GM12878 (cell line): ENCODE results near the gene NKD2.

Experiments
- CTCF ChIP-seq, 3 experiments: IDR thresholded peaks in 2 of 3; conservative IDR thresholded peaks in 1 of 3; 2 replicates each; pipeline ENCODE4 v1.5.1; 2011; ENCODE audit warnings: low read depth in 3 of 3, low read length in 3 of 3, mild to moderate bottlenecking in 3 of 3, control low read depth in 2 of 3, moderate library complexity in 2 of 3, inconsistent platforms in 1 of 3, mixed read lengths in 1 of 3; ENCODE audit not compliant: control insufficient read depth in 2 of 3, insufficient read depth in 1 of 3; ENCODE audit errors: extremely low read depth in 1 of 3
- ESRRA ChIP-seq: IDR thresholded peaks from 2 replicates; pipeline ENCODE4 v1.6.1; 2012; ENCODE audit warnings: mild to moderate bottlenecking, low read length, improper control_type of control experiment
- MTA2 ChIP-seq: fragments of 450-650 bp; IDR thresholded peaks from 2 replicates; pipeline ENCODE4 v1.6.1; 2016; ENCODE audit warnings: low read depth, mild to moderate bottlenecking, moderate library complexity

- TF ChIP-seq ESRRA (no peak), CTCF (IDR thresholded peaks at IDR 0.05 in 2 of 3, conservative IDR thresholded peaks at IDR 0.05 in 1 of 3; ENCODE audit: control insufficient read depth in 2 of 3, extremely low read depth in 1 of 3, insufficient read depth in 1 of 3, low read depth in 3 of 3, low read length in 3 of 3) (peak in 2 of 3 experiments; percentile 13 to 15; a peak in 1 of 6 replicates), MTA2 (no peak)
These were observed 13.8 kb upstream of the NKD2 start for GRCh38 chr5:994821-995220.
